Measurements from ENCODE around the gene MED25. TPM values are rescaled to one million over a fixed set of nuclear protein-coding genes. Genes with fewer than 3 reads are reported as not detected.

MED25 gene
- total RNA-seq, 1 donor from 2014 or later, result 34.5 TPM

DNA sequence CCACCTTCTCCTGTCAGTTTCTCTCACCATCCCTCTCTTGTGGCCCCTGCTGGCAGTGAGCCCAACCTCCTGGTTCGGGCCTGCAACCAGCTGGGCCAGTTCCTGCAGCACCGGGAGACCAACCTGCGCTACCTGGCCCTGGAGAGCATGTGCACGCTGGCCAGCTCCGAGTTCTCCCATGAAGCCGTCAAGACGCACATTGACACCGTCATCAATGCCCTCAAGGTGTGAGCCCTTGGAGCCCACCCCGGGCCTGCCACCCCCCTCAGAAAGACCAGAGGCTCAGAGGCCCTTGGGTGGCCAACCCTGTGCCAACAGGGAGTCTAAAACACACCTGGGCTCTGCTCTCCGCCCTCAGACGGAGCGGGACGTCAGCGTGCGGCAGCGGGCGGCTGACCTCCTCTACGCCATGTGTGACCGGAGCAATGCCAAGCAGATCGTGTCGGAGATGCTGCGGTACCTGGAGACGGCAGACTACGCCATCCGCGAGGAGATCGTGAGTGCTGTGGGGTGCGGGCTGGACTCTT is 18.8 kb upstream of the MED25 start:
- Histone ChIP-seq H3K4me3 (ENCODE audit: low read depth, low read length) (no peak overlapping the region), H3K36me3 (ENCODE audit: control insufficient read depth, insufficient read depth, low read length) (peaks cover 2% of the 10 kb centered on the region), H3K27me3 (ENCODE audit: control insufficient read depth, insufficient read depth, low read length) (no peaks in the 10 kb centered on the region)
- no peak for DNase-seq (ENCODE audit: low read depth)
- TF ChIP-seq CTCF (IDR thresholded peaks at IDR 0.05; ENCODE audit: insufficient read depth, low read length, poor library complexity, severe bottlenecking), result no peak

GRCh38 chr19:49799798-49800376 is 18.2 kb upstream of the MED25 start:
- peaks cover 2% of the 10 kb centered on the region for H3K36me3 ChIP-seq (ENCODE audit: control insufficient read depth, insufficient read depth, low read length)
- H3K27me3 ChIP-seq (ENCODE audit: control insufficient read depth, insufficient read depth, low read length), result no peaks in the 10 kb centered on the region
- no peak overlapping the region for H3K4me3 ChIP-seq (ENCODE audit: low read depth, low read length)
- TF ChIP-seq CTCF (IDR thresholded peaks at IDR 0.05; ENCODE audit: insufficient read depth, low read length, poor library complexity, severe bottlenecking), result peak; percentile 23
- DNase-seq (ENCODE audit: low read depth), result no peak

DNA sequence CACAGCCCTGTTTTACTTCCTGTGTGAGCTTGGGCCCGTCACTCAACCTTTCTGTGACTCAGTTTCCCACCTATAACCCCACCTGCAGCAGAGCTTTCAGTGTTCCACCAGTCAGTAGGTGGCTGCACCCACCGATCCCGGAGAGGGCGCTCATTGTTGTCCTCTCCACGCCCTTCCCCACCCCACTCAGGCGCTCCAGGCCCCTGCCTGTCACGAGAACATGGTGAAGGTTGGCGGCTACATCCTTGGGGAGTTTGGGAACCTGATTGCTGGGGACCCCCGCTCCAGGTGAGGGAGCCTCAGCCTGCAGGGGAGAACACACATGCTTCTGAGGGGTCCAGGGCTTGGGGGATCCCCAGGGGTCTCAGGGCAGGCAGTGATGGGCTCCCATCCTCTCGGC is 17.3 kb upstream of the MED25 start:
- no peak for TF ChIP-seq CTCF (IDR thresholded peaks at IDR 0.05; ENCODE audit: insufficient read depth, low read length, poor library complexity, severe bottlenecking)
- peaks cover 2% of the 10 kb centered on the region for H3K36me3 ChIP-seq (ENCODE audit: control insufficient read depth, insufficient read depth, low read length)
- no peak for DNase-seq (ENCODE audit: low read depth)
- H3K4me3 ChIP-seq (ENCODE audit: low read depth, low read length), result no peak overlapping the region
- H3K27me3 ChIP-seq (ENCODE audit: control insufficient read depth, insufficient read depth, low read length), result no peaks in the 10 kb centered on the region

DNA sequence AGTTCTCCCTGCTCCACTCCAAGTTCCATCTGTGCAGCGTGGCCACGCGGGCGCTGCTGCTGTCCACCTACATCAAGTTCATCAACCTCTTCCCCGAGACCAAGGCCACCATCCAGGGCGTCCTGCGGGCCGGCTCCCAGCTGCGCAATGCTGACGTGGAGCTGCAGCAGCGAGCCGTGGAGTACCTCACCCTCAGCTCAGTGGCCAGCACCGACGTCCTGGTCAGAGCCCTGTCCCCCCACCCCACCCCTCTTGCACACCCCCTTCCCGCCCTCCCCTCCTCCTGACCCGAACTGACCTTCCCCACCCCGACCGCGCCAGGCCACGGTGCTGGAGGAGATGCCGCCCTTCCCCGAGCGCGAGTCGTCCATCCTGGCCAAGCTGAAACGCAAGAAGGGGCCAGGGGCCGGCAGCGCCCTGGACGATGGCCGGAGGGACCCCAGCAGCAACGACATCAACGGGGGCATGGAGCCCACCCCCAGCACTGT is 16.6 kb upstream of the MED25 start:
- no peak for TF ChIP-seq CTCF (IDR thresholded peaks at IDR 0.05; ENCODE audit: insufficient read depth, low read length, poor library complexity, severe bottlenecking)
- DNase-seq (ENCODE audit: low read depth), result no peak
- H3K27me3 ChIP-seq (ENCODE audit: control insufficient read depth, insufficient read depth, low read length), result no peaks in the 10 kb centered on the region
- H3K4me3 ChIP-seq (ENCODE audit: low read depth, low read length), result peak overlapping the region; percentile 40
- H3K36me3 ChIP-seq (ENCODE audit: control insufficient read depth, insufficient read depth, low read length), result peaks cover 1% of the 10 kb centered on the region

DNA sequence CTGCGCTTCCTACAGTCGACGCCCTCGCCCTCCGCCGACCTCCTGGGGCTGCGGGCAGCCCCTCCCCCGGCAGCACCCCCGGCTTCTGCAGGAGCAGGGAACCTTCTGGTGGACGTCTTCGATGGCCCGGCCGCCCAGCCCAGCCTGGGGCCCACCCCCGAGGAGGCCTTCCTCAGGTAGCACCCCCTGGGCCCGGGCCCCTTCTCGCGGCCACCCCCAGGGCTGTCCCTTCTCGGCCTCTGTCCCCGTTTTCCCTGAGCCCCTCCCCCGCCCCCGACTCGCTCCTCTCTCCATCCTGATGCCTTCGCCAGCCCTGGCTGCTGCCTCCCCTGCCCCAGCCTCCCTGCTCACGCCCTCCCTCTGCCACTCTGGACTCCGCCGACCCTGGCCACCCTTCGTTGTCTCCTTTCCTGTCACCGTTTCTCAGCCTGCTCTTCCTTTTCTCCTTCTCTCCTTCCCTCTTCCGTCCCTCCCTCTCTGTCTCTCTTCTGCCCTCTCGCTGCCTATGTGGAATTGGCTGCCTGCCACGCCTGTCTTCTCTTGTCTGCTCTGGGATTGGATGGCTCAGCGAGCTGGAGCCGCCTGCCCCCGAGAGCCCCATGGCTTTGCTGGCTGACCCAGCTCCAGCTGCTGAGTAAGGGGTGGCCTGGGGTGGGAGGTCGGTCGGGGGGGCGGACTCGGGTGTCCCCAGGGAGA is 16.0 kb upstream of the MED25 start:
- TF ChIP-seq CTCF (IDR thresholded peaks at IDR 0.05; ENCODE audit: insufficient read depth, low read length, poor library complexity, severe bottlenecking), result peak; percentile 38
- Histone ChIP-seq H3K36me3 (ENCODE audit: control insufficient read depth, insufficient read depth, low read length) (no peaks in the 10 kb centered on the region), H3K27me3 (ENCODE audit: control insufficient read depth, insufficient read depth, low read length) (no peaks in the 10 kb centered on the region), H3K4me3 (ENCODE audit: low read depth, low read length) (peak overlapping the region; percentile 40)
- peak; percentile 44 for DNase-seq (ENCODE audit: low read depth)

All from kidney epithelial cell (primary cell).